CD4-positive, alpha-beta T cell treated with Interleukin-4 for 4 hours (primary cell): ENCODE results near the gene AVPR1A.

ENCODE experiments used
- DNase-seq: peaks from one replicate; pipeline ENCODE4 v3.0.0-alpha.2; 2020

Gene AVPR1A

DNA sequence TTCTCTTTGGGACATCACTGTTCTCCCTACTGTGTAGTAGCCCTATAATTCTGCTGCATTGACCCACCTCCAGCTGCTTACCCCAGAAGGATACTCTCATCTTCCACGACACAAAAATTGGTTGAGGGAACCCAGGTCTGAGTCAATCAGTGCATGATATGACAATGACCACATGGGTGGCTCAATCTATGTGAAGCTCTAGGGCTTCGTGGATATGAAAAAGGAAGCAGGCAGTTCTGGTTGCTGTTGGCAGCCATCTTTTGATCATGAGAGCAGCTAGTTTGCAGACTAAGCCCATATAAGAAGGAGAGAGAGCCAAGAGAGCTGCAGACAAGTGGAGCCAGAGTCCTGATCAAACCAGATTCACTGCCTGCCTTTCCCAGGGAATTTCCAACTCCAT, 57.9 kb downstream of the AVPR1A start:
- no peak for DNase-seq
